ENCODE results near the gene TRIP10. TPM values are rescaled to one million over a fixed set of nuclear protein-coding genes. Genes with fewer than 3 reads are reported as not detected.

Gene TRIP10
- total RNA-seq, 1 donor from 2014 or later, result 16.7 TPM

- no peak for TF ChIP-seq CTCF (IDR thresholded peaks at IDR 0.05; ENCODE audit: partially characterized antibody, unreplicated experiment)
- Mint-ChIP-seq H3K36me3 (ENCODE audit: unreplicated experiment) (no peaks in the 10 kb centered on the region), H3K4me3 (ENCODE audit: unreplicated experiment) (no peak overlapping the region), H3K27ac (ENCODE audit: unreplicated experiment) (no peak overlapping the region), H3K9me3 (ENCODE audit: unreplicated experiment) (peaks cover 1% of the 10 kb centered on the region), H3K4me1 (ENCODE audit: low read depth, unreplicated experiment) (peaks cover 2% of the 10 kb centered on the region), H3K27me3 (ENCODE audit: unreplicated experiment) (peaks cover 3% of the 10 kb centered on the region)
- no peak for DNase-seq
Measured at GRCh38 chr19:6724631-6725492, 14.6 kb upstream of the TRIP10 start.

- DNase-seq, result no peak
- no peaks in the 10 kb centered on the region for H3K36me3 Mint-ChIP-seq (ENCODE audit: unreplicated experiment)
- peaks cover 1% of the 10 kb centered on the region for H3K9me3 Mint-ChIP-seq (ENCODE audit: unreplicated experiment)
- H3K27me3 Mint-ChIP-seq (ENCODE audit: unreplicated experiment), result peaks cover 2% of the 10 kb centered on the region
- H3K27ac Mint-ChIP-seq (ENCODE audit: unreplicated experiment), result no peak overlapping the region
- no peak for TF ChIP-seq CTCF (IDR thresholded peaks at IDR 0.05; ENCODE audit: partially characterized antibody, unreplicated experiment)
- H3K4me3 Mint-ChIP-seq (ENCODE audit: unreplicated experiment), result no peak overlapping the region
- peaks cover 2% of the 10 kb centered on the region for H3K4me1 Mint-ChIP-seq (ENCODE audit: low read depth, unreplicated experiment)
Measured at GRCh38 chr19:6725513-6726231, 13.8 kb upstream of the TRIP10 start.

GRCh38 chr19:6728346-6728745, 11.1 kb upstream of the TRIP10 start:
- no peaks in the 10 kb centered on the region for H3K36me3 Mint-ChIP-seq (ENCODE audit: unreplicated experiment)
- H3K9me3 Mint-ChIP-seq (ENCODE audit: unreplicated experiment), result peaks cover 1% of the 10 kb centered on the region
- DNase-seq, result no peak
- TF ChIP-seq CTCF (IDR thresholded peaks at IDR 0.05; ENCODE audit: partially characterized antibody, unreplicated experiment), result no peak
- peaks cover 2% of the 10 kb centered on the region for H3K27me3 Mint-ChIP-seq (ENCODE audit: unreplicated experiment)
- peaks cover 4% of the 10 kb centered on the region for H3K4me1 Mint-ChIP-seq (ENCODE audit: low read depth, unreplicated experiment)
- no peak overlapping the region for H3K27ac Mint-ChIP-seq (ENCODE audit: unreplicated experiment)
- H3K4me3 Mint-ChIP-seq (ENCODE audit: unreplicated experiment), result no peak overlapping the region

GRCh38 chr19:6729573-6730152, 9.8 kb upstream of the TRIP10 start:
- no peak overlapping the region for H3K4me3 Mint-ChIP-seq (ENCODE audit: unreplicated experiment)
- peaks cover 4% of the 10 kb centered on the region for H3K4me1 Mint-ChIP-seq (ENCODE audit: low read depth, unreplicated experiment)
- DNase-seq, result no peak
- H3K9me3 Mint-ChIP-seq (ENCODE audit: unreplicated experiment), result peaks cover 3% of the 10 kb centered on the region
- no peaks in the 10 kb centered on the region for H3K36me3 Mint-ChIP-seq (ENCODE audit: unreplicated experiment)
- H3K27ac Mint-ChIP-seq (ENCODE audit: unreplicated experiment), result no peak overlapping the region
- no peak for TF ChIP-seq CTCF (IDR thresholded peaks at IDR 0.05; ENCODE audit: partially characterized antibody, unreplicated experiment)
- H3K27me3 Mint-ChIP-seq (ENCODE audit: unreplicated experiment), result peaks cover 2% of the 10 kb centered on the region

All from glutamatergic neuron (in vitro differentiated cells).